HEK293 (cell line): Measurements from ENCODE around the gene RAB1B.

Source experiments
- CTCF ChIA-PET: fragments of 350-600 bp; formaldehyde crosslinking; extraction: SDS; loops from one replicate; lab custom pipeline; 2021; ENCODE audit warnings: antibody characterized with exemption; lab: Yijun Ruan, JAX
- POLR2A ChIA-PET: fragments of 300-600 bp; formaldehyde crosslinking; extraction: SDS; loops from one replicate; lab custom pipeline; 2020; ENCODE audit warnings: antibody characterized with exemption, inconsistent platforms; lab: Yijun Ruan, JAX
- H3K27ac ChIP-seq: fragments of 200-500 bp; sonication (Bioruptor generic); 2 replicates; pipeline ENCODE4 v1.5.1; 2014; ENCODE audit warnings: low read depth, low read length, control low read depth, inconsistent platforms; ENCODE audit errors: extremely low read depth
- H3K36me3 ChIP-seq, 2 experiments: fragments of 200-500 bp in 1 of 2; sonication (Bioruptor generic) in 1 of 2; 1 replicate in 1 of 2; 2 replicates in 1 of 2; pipeline ENCODE4 v1.5.1; 2014 to 2017; ENCODE audit warnings: inconsistent platforms in 2 of 2, low read length in 2 of 2; ENCODE audit not compliant: control insufficient read depth in 2 of 2, insufficient read depth in 1 of 2
- H3K4me1 ChIP-seq: fragments of 200-500 bp; sonication (Bioruptor generic); 2 replicates; pipeline ENCODE4 v1.5.1; 2014; ENCODE audit warnings: mild to moderate bottlenecking, low read length, inconsistent platforms; ENCODE audit not compliant: control insufficient read depth, insufficient read depth
- H3K4me3 ChIP-seq: 2 replicates; pipeline ENCODE4 v1.5.1; 2011; ENCODE audit warnings: low read depth, mild to moderate bottlenecking, control low read depth, low read length, moderate library complexity
- H3K9me3 ChIP-seq: fragments of 200-500 bp; sonication (Bioruptor generic); 2 replicates; pipeline ENCODE4 v1.5.1; 2014; ENCODE audit warnings: low read depth, low read length, inconsistent platforms; ENCODE audit not compliant: control insufficient read depth, insufficient read depth
- GFI1B ChIP-seq: fragments of 450-650 bp; formaldehyde crosslinking; IDR thresholded peaks from 2 replicates; pipeline ENCODE4 v1.5.1; 2016; ENCODE audit warnings: missing biosample characterization, missing genetic modification characterization
- KLF17 ChIP-seq: fragments of 450-650 bp; formaldehyde crosslinking; IDR thresholded peaks from 2 replicates; pipeline ENCODE4 v1.5.1; 2016; ENCODE audit warnings: missing biosample characterization, missing genetic modification characterization
- PBX3 ChIP-seq: sonication (generic); formaldehyde crosslinking; IDR thresholded peaks from 2 replicates; pipeline ENCODE4 v1.8.1; 2022; ENCODE audit warnings: mild to moderate bottlenecking, moderate library complexity, missing genetic modification reagents
- PRDM2 ChIP-seq: fragments of 450-650 bp; formaldehyde crosslinking; IDR thresholded peaks from 2 replicates; pipeline ENCODE4 v1.5.1; 2016; ENCODE audit warnings: missing biosample characterization, missing genetic modification characterization, borderline replicate concordance
- YY1 ChIP-seq: fragments of 450-650 bp; formaldehyde crosslinking; IDR thresholded peaks from 2 replicates; pipeline ENCODE4 v1.5.1; 2018; ENCODE audit warnings: missing biosample characterization, missing genetic modification characterization
- ZBTB44 ChIP-seq: fragments of 450-650 bp; IDR thresholded peaks from 2 replicates; pipeline ENCODE4 v1.5.1; 2018; ENCODE audit warnings: missing biosample characterization, mild to moderate bottlenecking, missing genetic modification characterization
- ZBTB49 ChIP-seq: fragments of 450-650 bp; formaldehyde crosslinking; IDR thresholded peaks from 2 replicates; pipeline ENCODE4 v1.5.1; 2016; ENCODE audit warnings: missing biosample characterization, missing genetic modification characterization, low read depth
- ZNF121 ChIP-seq: fragments of 450-650 bp; formaldehyde crosslinking; IDR thresholded peaks from 2 replicates; pipeline ENCODE4 v1.5.1; 2016; ENCODE audit warnings: missing biosample characterization, missing genetic modification characterization
- ZNF202 ChIP-seq: fragments of 450-650 bp; formaldehyde crosslinking; IDR thresholded peaks from 2 replicates; pipeline ENCODE4 v1.5.1; 2016; ENCODE audit warnings: missing biosample characterization, missing genetic modification characterization, borderline replicate concordance
- ZNF510 ChIP-seq: fragments of 450-650 bp; formaldehyde crosslinking; IDR thresholded peaks from 2 replicates; pipeline ENCODE4 v1.5.1; 2018; ENCODE audit warnings: mild to moderate bottlenecking, missing genetic modification characterization, missing biosample characterization; ENCODE audit not compliant: insufficient replicate concordance
- ZNF514 ChIP-seq: fragments of 450-650 bp; formaldehyde crosslinking; IDR thresholded peaks from 2 replicates; pipeline ENCODE4 v1.5.1; 2016; ENCODE audit warnings: missing biosample characterization, missing genetic modification characterization
- ZNF529 ChIP-seq: fragments of 450-650 bp; formaldehyde crosslinking; IDR thresholded peaks from 2 replicates; pipeline ENCODE4 v1.5.1; 2017; ENCODE audit warnings: missing genetic modification characterization, missing biosample characterization; ENCODE audit not compliant: insufficient replicate concordance

Gene RAB1B

GRCh38 chr11:66293777-66294625, 25.6 kb downstream of the RAB1B start:
- Histone ChIP-seq H3K4me1 (no peaks in the 10 kb centered on the region), H3K4me3 (no peak overlapping the region)
- no peak for TF ChIP-seq YY1
- TF ChIP-seq ZNF529 (tag by site-specific recombination), result no peak
- TF ChIP-seq PRDM2 (tag by site-specific recombination), result no peak
- no peak for TF ChIP-seq PBX3 (CRISPR knock-in tag)
- TF ChIP-seq ZBTB49 (tag by site-specific recombination), result no peak
- TF ChIP-seq ZNF514 (tag by site-specific recombination), result no peak
- TF ChIP-seq ZNF121 (tag by site-specific recombination), result no peak
- no peak for TF ChIP-seq ZBTB44
- no peak for TF ChIP-seq GFI1B (tag by site-specific recombination)
- no peak for TF ChIP-seq KLF17 (tag by site-specific recombination)
- no peak for TF ChIP-seq ZNF510 (tag by site-specific recombination)
- TF ChIP-seq ZNF202, result no peak
- TF ChIP-seq, all 188 proteins: peak for 0
- no peaks in the 10 kb centered on the region for H3K36me3 ChIP-seq
- H3K9me3 ChIP-seq, result no peaks in the 10 kb centered on the region
- CTCF ChIA-PET, result no interaction called here
- no peak overlapping the region for H3K27ac ChIP-seq
- POLR2A ChIA-PET, result interaction anchor here (0.5 kb wide), 1 partner anchor 480 kb away, joined by 3 read pairs; no protein-coding TSS in a partner anchor
